ENCODE measurements around the gene LRMDA.

The LRMDA gene

DNA sequence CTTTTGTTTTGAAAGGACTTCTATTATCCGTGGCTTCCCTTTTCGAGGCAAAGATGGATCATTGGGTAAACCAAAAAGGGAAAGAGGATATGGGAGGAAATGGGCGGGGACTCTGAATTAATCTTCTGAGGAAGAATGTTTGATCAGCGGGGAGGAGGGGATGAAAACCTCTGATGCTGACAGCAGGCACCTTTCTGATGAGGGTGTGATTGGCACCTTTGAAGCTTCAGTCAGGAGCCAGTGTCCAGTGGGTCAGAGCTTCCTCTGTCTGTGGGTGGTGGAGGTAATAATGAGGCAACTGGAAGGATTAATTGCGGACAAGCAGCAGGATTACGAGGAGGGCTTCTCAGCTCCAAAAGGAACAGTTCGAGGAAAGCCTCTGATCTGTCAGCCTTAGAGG is 877.6 kb downstream of the LRMDA start:
- no peak for DNase-seq (ENCODE audit: low read depth in 2 of 3, low spot score in 1 of 3)

DNA sequence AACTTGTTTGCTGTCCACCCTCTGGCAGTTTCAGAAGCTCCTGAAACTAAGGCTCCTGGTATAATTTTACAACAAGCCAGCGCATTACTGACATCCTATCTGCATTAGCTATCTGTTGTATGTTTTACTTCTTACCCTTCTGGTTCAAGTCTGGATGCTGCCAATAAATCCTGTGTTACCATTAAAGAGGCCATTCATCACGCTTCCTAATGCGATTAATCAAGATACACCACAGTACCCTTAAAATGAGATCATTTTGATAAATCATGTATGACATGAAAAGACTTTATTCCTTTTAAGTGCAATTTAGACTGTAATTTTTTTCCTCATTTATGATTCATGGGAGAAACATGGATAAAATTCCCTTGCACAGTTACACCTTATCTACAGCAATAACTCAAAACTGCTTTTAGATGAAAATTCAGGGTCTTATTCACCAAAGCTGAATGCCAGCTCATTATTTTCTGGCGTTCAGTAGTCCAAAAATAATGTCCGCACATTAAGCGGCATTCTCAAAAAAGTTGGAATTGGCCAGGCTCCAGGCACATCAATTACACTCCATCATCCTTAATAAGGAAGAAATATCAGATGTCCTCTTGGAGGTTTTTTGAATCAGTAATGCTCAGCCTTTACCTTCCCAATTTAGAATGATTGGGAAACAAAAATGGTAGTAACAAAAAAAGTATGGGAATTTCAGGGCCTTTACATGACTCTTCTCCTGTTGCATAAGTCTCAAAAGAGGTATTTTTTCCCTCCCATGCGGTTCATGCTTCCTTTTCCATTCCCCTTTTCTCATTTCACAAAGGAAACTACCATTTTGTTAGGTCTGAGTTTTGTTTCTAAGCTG is 878.5 kb downstream of the LRMDA start:
- no peak for DNase-seq (ENCODE audit: low read depth in 2 of 3, low spot score in 1 of 3)

DNA sequence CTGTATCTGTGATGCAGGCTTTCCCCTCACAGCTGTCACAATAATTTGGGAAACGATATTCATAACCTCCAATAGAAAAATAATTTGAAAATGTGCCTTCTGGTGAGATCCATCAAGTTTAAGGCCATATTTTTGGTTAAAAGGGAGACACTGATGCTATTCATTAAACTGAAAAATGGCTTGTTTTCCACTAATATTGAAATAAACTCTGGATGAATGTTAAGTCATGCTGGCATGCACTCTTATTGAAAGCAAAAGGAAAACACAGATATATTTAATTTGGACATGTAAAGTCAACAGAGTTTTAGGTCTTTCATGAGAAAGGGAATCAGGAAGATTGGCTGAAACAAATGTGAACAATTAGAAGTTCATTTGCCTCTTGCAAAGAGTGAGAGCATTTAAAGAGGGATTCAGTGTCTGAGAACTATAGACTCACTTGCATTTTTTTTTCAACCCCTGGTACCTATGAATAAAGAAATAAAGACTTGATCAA is 879.2 kb downstream of the LRMDA start:
- DNase-seq (ENCODE audit: low read depth in 2 of 3, low spot score in 1 of 3) = no peak

DNA sequence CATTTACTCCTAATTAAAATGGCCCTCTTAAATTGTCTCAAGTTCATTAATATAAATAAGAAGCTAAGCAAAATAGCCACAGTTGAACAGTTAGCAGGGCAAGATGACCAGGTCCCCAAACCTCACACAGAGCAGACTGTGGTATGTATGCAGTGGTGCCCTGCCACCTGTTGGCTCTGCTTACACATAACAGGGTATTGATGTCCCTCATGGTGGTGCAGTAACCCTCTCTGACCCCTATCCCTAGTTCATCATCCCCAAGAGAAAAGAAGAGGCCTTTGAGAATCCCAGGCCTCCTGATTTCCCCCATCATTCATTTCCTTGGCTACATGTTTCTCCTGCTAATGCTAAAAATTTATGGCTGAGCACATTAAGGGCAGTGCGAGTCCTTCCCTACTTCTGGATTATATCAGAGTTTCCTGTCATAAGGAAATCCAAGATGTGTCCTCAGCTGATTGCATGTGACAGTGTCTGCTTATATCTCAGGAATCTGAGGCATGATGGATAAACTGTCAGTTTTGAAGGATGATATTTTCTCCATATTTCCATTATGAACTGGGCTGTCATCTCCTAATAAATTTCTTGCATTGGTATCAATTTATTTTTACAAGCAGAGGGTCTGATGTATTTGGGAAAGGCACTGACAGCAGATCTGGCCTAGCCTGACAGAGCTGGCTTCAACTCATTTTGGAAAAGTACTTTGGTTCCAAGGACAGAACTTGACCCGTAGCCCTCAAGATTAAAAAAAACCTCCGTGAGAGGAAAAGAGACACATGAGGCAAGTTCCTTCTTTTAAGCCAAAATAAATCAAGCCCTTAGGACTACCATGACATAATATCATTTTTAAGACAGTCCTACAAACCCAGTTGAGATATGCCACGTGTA is 880.6 kb downstream of the LRMDA start:
- no peak for DNase-seq (ENCODE audit: low read depth in 2 of 3, low spot score in 1 of 3)

DNA sequence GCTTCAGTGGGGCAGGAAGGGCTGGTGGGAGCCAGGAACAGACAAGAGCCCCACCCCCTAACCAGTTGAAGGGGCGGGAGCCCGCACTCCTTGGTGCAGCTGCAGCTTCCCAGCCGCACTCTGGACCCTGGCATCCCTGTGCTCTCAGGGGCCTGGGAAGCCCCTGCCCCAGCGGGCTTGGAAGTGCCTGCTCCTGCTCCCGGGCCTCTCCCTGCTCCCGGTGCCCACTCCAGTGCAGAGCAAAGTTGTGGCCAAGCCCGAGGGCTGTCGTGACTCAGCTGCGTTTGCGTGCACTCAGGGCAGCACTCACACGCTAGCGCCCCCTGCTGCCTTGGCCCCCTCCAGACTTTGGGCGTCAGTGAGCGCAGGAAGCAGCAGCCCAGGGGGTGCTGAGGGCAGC is 883.8 kb downstream of the LRMDA start:
- no peak for DNase-seq (ENCODE audit: low read depth in 2 of 3, low spot score in 1 of 3)

DNA sequence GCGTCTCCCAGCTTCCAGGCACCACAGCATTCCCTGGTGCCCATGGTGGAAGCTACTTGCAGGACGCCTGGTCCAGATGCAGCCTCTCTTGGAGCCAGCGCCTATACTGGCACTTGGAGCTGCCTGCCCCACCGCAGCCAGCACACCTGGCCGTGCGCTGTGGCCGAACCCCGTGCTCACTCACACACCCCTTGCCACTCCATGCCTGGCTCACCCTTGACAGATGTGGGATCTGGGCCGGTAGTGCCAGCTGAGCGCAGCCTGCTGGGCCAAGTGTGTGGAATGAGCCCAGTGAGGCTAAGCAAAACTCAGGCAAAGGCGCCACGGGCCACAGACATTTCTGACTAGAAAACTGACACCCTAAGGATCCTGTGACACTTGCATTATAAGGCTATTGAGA is 884.8 kb downstream of the LRMDA start:
- DNase-seq (ENCODE audit: low read depth in 2 of 3, low spot score in 1 of 3) = no peak

DNA sequence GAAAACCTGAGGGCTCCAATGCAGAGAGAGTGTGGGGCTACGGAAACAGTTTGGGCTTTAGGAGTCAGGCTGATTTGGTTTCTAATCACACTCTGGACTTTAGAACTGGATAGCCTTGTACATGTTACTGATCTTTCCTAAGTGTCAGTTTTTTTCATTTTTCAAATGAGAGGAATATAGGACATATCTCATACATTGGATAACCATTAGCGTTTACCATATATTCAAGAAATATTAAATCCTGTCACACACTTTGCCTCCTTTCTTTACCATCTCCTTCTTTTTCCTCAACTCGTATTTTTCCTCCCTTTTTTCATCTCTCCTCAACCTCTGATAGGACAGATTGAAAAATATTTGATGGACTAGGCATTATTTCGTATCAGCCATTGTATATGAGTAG is 885.7 kb downstream of the LRMDA start:
- DNase-seq (ENCODE audit: low read depth in 2 of 3, low spot score in 1 of 3) = no peak

DNA sequence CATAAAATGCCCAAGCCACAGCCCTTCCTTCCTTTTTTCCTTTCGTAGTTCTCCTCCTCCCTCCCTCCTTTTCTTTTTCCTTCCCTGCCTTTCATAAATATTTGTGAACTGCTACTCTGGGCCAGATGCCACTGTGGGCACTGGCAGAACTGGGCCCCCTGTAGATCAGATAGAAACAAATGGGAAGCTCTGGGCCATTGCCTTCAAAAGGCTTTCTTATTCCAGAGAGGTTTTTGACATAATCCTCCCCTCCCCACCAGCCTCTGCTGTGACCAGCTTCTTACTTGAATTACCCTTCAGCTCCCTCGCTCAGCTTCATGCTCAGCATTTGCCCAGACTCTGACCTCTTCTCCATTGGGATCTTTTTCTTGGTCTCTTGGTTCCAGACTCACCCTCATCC is 886.8 kb downstream of the LRMDA start:
- no peak for DNase-seq (ENCODE audit: low read depth in 2 of 3, low spot score in 1 of 3)

DNA sequence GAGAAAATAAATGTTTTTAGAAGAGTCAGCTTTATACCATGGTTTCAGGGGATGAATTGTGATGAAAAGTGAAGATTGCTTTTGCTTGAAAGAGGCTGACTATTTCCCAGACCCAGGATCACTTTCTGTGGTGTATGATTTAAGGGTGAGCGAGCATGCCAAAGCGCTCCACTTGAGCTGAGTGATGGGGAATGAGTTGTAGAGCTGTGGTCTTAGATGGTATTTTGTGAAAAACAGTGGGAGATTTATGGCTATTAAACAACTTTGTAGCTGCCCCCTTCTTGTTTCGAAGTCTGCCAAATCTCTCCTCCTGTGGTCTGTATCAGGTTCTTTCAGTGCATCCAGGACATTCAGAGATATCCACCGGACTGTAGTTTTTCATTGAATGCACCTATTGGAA is 888.2 kb downstream of the LRMDA start:
- DNase-seq (ENCODE audit: low read depth in 2 of 3, low spot score in 1 of 3) = no peak

DNA sequence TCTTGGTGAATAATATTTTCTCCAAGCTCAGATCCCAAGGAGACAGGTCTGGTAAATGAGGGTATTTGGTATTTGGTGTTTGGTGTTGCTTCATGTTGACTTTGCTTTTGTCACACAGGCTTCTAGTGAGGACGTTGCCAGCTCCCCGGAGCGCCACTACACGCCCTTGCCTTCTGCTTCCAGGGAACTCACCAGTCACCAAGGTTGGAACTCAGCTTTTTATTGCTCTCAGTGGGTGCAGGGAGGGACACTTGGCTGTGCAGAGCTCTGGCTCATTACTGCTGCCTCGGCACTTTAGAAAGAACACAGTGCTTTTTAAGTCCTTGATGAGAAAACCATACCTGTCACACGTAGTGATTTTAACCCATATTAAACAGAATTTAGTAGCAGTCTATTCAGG is 892.9 kb downstream of the LRMDA start:
- DNase-seq (ENCODE audit: low read depth in 2 of 3, low spot score in 1 of 3) = no peak

DNA sequence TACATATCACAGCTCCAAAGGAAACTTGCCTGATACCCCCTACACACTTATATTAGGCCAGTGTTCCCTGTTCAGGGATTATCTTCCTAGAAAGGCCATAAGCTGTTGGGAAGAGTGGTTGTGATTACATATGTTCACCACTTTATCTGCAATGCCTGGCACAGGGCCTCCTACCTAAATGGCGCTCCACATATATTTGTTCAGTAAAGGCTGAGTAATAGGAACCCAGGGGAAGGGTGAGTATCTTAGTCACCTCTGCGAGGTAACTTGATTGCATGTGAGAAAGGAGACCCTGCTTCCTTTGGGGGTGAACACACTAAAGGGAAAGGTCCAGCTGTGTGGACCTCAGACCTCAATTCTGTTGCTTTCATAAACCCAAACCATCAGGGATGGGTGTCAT is 896.0 kb downstream of the LRMDA start:
- DNase-seq (ENCODE audit: low read depth in 2 of 3, low spot score in 1 of 3) = no peak

DNA sequence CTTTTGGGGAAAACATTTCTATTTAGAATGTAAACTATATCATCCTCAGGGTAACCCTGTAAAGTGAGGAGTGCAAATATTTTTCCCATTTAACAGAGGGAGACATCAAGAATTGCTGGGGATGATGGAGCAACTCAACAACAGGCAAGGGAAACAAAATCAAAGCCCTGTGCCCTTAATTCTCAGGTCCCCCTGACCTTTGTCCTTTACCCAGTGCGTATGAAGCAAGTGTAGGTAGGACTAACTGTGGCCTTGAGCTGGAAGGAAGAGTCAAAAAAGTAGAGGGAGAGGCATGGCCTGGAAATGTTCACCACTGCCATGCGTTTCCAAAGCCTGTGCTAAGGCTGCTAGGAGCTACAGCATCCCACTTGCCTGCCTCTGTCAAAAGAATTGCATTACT is 896.9 kb downstream of the LRMDA start:
- DNase-seq (ENCODE audit: low read depth in 2 of 3, low spot score in 1 of 3) = no peak

DNA sequence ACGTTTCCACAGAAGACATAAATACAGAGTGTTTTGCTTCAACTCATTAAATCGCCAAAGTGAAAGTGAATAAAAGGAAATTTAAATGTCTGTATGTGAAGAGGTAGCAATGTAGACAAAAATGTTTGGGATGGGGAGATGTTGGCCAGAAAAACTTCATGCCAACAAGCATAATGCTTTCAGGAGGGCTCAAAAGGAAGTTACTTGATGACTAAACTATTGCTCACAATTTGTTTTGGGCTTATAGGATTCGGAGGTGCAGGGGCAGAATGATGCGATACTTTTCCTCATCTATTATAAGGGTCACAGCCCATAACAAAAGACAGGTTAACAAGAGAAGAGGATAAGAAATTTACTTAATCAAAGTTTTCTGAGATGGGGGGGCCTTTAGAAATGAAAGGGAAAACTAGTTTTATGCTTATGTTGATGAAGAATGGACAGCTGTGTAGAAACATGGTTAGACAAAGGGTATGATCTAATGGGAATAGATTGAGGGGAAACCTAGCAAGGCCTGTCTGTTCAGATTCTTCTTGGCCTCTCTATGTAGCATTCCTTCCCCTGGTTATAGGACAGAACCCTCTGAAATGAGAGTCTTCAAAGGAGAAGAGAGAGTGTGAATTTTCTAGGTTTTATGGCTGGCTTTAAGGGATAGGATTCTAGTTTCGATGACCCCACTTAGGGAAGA is 898.6 kb downstream of the LRMDA start:
- DNase-seq (ENCODE audit: low read depth in 2 of 3, low spot score in 1 of 3) = no peak

DNA sequence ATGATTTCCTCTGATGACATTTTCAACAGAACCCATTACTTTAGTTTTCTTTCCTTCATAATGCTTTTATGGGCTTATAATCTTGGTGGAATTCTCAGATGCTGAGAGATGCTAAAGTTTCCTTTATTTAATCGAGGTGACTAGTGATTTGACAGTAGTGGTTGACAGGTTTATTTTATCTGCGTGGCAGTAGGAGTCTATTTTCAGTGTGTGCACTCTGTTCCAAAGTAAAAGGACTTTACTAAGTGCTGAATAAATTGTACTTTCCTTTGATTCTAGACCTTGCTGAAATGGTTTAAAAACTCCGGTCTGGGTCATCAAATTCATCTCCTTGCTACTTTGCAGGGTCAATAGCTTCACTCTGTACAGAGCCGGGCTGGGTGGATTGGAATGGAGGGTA is 900.3 kb downstream of the LRMDA start:
- DNase-seq (ENCODE audit: low read depth in 2 of 3, low spot score in 1 of 3) = no peak

DNA sequence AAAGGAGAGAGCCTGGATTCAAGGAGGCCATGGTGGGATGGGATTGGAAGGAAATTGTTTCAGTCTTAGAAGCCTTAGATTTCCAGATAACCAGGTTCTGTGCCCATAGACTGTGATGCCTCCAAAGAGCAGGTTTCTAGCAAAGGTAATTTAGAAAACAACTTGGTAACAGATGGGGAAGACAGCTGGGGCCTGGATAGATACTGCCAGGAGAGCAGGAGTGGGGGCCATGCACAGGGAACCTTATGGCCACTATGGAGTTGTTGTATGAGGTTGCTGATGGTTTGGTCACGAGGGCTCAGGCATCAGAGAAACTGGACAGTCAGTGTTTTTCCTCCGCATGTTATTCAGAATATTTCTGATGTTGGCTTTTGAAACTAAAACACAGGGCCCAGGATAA is 901.9 kb downstream of the LRMDA start:
- no peak for DNase-seq (ENCODE audit: low read depth in 2 of 3, low spot score in 1 of 3)

DNA sequence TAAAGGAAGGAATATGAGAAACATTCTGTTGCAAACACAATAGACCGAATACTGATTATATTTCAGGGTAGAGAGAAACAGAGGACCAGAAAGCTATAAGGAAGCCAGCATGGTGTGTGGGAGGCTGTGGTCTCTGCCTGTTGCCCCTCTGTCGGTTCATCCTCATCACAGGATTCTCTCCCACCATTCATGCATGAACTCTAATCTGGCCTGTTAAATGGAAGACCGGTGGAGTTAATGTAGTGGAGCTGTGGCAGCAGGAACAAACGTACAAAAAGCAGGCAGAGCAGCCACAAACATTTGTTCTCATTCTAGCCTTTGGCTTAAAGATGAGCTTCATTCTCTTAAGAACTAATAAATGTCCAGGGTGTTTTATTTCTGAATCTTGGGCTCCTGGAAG is 902.4 kb downstream of the LRMDA start:
- no peak for DNase-seq (ENCODE audit: low read depth in 2 of 3, low spot score in 1 of 3)

DNA sequence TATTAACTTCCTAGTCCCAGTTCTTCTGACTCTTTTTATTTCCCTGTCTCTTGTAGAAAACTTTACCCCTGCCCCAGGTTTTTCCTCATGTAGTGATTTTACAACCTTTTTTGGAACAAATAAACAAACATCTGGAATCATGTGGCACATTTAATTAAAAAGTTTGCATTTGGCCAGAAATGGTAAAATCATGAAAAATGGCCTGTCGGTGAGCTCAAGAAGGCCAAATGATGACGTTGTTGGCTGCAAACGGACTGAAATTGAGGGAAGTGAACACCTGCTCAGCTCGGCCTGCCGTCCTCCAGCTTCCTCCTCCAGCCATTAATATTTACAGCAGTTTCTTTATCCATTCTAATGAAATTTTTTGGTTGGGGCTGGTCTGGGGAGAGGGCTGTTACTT is 902.8 kb downstream of the LRMDA start:
- DNase-seq (ENCODE audit: low read depth in 2 of 3, low spot score in 1 of 3) = no peak

DNA sequence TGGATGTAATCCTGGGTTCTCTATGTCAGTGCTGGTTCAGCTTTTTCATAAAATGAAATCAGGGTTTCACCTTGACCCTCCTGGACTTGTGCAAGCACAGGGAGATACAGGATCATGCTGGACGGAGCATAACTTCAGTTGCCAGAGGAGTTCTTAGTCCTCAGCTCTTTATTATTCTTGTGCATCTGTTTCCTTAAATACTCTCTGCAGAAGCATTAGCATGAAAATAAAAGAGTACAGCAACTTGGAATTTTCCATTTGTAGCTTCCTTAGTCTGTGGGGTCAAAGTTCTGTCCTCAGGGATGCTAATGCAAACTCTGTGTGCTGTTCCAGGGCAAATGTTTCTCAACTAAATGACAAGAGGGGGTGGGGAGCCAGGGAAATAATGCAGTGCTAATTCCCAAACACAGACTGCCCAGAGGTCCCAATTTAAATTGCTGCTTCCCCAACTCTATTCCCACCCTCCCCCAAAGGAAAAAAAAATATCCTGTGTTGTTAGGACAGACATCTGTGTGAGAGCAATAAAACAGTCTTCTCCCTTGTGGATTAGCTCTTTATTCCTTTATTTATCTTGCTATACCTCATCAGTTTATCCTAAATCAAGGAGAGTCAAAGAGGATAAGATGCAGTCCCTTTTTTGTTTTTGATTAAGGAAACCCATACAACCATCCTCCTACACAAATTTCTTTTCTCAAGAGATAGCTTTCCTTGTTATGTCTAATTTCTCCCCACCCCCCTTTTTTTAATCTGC is 905.0 kb downstream of the LRMDA start:
- DNase-seq (ENCODE audit: low read depth in 2 of 3, low spot score in 1 of 3) = no peak

DNA sequence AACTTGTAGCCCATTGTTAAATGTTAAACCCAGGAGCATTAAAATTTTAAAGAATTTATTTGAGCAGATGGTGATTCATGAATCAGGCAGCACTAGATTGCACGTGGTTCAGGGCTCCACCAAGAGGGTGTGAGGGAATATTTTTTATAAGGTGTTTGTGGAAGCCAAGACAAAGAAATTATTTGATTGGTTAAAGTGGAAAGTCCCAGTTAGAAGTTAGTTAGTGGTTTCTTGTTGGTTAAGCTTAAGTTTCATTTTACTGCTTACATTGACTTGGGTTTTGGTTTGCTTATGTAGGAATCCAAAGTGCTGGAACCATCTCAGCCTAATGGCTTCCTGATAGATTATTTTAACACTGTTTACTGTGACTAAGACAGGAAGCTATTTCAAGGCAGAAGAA is 906.2 kb downstream of the LRMDA start:
- no peak for DNase-seq (ENCODE audit: low read depth in 2 of 3, low spot score in 1 of 3)

DNA sequence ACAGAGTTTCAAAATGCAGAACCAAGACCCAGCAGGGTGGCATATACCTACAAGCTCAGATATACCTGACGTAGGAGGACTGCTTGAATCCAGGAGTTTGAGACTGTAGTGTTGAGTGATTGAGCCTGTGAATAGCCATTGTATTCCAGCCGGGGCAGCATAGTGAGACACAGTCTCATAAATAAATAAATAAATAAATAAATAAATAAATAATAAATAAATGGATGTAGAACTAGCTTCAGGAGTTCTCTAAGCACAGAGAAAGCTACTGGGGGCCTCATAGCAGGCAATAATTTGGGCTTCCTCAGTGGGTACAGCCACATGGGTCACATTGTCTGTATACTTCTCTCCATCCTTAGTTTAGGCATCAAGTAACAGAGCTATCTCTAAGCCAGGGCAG is 906.8 kb downstream of the LRMDA start:
- DNase-seq (ENCODE audit: low read depth in 2 of 3, low spot score in 1 of 3) = no peak

DNA sequence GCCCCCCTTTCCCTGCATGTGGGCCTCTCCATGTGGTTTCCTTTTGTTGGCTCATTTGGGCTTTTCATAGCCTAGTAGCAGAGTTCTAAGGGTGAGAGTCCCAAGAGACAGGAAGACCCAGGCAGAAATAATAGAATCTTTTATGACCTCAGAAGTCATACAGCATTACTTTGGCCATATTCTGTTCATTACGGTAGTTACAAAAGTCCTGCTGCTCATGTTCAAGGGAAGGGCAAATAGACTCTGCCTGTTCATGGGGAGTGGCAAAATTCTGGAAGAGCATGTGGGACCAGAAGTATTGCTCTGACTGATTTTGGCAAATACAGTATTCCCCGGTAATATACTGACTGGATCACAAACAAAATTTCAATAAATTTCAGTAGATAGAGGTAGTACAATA is 910.3 kb downstream of the LRMDA start:
- DNase-seq (ENCODE audit: low read depth in 2 of 3, low spot score in 1 of 3) = no peak

Measured in stimulated activated CD4-positive, alpha-beta T cell treated with anti-CD3 and anti-CD28 coated beads, Interleukin-12 subunit alpha, Interleukin-12 subunit beta, amount 100 ng/mL, for 48 hours (primary cell).